LoVo (cell line): ENCODE data around the gene BBOX1.
"Not testable (repeated sequence)": the region's sequence is repeated elsewhere in the genome, so short reads cannot be mapped to it uniquely, and the experiment has no call there.

Source experiments
- DNase-seq: peaks from one replicate; pipeline ENCODE4 v3.0.0-alpha.2; 2016; ENCODE audit warnings: low spot score

The BBOX1 gene

GRCh38 chr11:27083782-27084181 is 43.2 kb downstream of the BBOX1 start:
- no peak for DNase-seq

- no peak for DNase-seq
Measured at GRCh38 chr11:27084518-27084917, 43.9 kb downstream of the BBOX1 start.

- no peak for DNase-seq
Measured at GRCh38 chr11:27085111-27085510, 44.5 kb downstream of the BBOX1 start.

- DNase-seq = no peak
Measured at GRCh38 chr11:27085605-27086004, 45.0 kb downstream of the BBOX1 start.

- DNase-seq = no peak
Measured at GRCh38 chr11:27087432-27087831, 46.8 kb downstream of the BBOX1 start.

- DNase-seq = no peak
Measured at GRCh38 chr11:27088353-27088752, 47.7 kb downstream of the BBOX1 start.

- DNase-seq = no peak
Measured at GRCh38 chr11:27089746-27090145, 49.1 kb downstream of the BBOX1 start.

- not testable (repeated sequence) for DNase-seq
Measured at GRCh38 chr11:27090357-27090948, 49.8 kb downstream of the BBOX1 start.

GRCh38 chr11:27094120-27094519 is 53.5 kb downstream of the BBOX1 start:
- DNase-seq = no peak

GRCh38 chr11:27095059-27095458 is 54.4 kb downstream of the BBOX1 start:
- DNase-seq = no peak

- no peak for DNase-seq
Measured at GRCh38 chr11:27095887-27096286, 55.3 kb downstream of the BBOX1 start.

GRCh38 chr11:27097551-27097950 is 56.9 kb downstream of the BBOX1 start:
- no peak for DNase-seq

- DNase-seq = no peak
Measured at GRCh38 chr11:27100534-27100933, 59.9 kb downstream of the BBOX1 start.

GRCh38 chr11:27107548-27107947 is 66.9 kb downstream of the BBOX1 start:
- no peak for DNase-seq

- DNase-seq = no peak
Measured at GRCh38 chr11:27108809-27109208, 68.2 kb downstream of the BBOX1 start.

GRCh38 chr11:27111896-27112295 is 71.3 kb downstream of the BBOX1 start:
- DNase-seq = no peak

GRCh38 chr11:27112946-27113345 is 72.3 kb downstream of the BBOX1 start:
- no peak for DNase-seq

GRCh38 chr11:27115051-27115650 is 74.5 kb downstream of the BBOX1 start:
- DNase-seq = no peak

GRCh38 chr11:27116684-27117083 is 76.1 kb downstream of the BBOX1 start:
- no peak for DNase-seq

GRCh38 chr11:27118371-27118770 is 77.8 kb downstream of the BBOX1 start:
- DNase-seq = no peak

- no peak for DNase-seq
Measured at GRCh38 chr11:27118949-27119348, 78.3 kb downstream of the BBOX1 start.

GRCh38 chr11:27119396-27119795 is 78.8 kb downstream of the BBOX1 start:
- no peak for DNase-seq

- DNase-seq = no peak
Measured at GRCh38 chr11:27120211-27120610, 79.6 kb downstream of the BBOX1 start.

- DNase-seq = no peak
Measured at GRCh38 chr11:27122001-27122400, 81.4 kb downstream of the BBOX1 start.
